Activated naive CD4-positive, alpha-beta T cell treated with anti-CD3 and anti-CD28 coated beads, Interleukin-2, amount 10 ng/mL, durations not matched to agents 7 days and 5 days (primary cell): Measurements from ENCODE around the gene MBNL2.
A peak's percentile ranks its signal among the peaks of the same experiment; 100 is the strongest.

Experiments used
- CTCF ChIA-PET: fragments of 350-600 bp; sonication (Branson Sonifier 250); formaldehyde crosslinking; loops from one replicate; lab custom pipeline; 2021; ENCODE audit warnings: antibody characterized with exemption; lab: Charles Lee
- DNase-seq: peaks from one replicate; pipeline ENCODE4 v3.0.0-alpha.2; 2020
- H3K27ac Mint-ChIP-seq: one replicate; pipeline ENCODE4 v1.8.0; 2021; ENCODE audit warnings: mild to moderate bottlenecking, moderate library complexity, mixed read lengths
- H3K27me3 Mint-ChIP-seq: one replicate; pipeline ENCODE4 v1.8.0; 2021; ENCODE audit warnings: mild to moderate bottlenecking, mixed read lengths
- H3K36me3 Mint-ChIP-seq: one replicate; pipeline ENCODE4 v1.8.0; 2021; ENCODE audit warnings: mixed read lengths
- H3K4me1 Mint-ChIP-seq: one replicate; pipeline ENCODE4 v1.8.0; 2021; ENCODE audit warnings: mixed read lengths
- H3K4me3 Mint-ChIP-seq: one replicate; pipeline ENCODE4 v1.8.0; 2021; ENCODE audit warnings: mild to moderate bottlenecking, moderate library complexity, mixed read lengths
- H3K9me3 Mint-ChIP-seq: one replicate; pipeline ENCODE4 v1.8.0; 2021; ENCODE audit warnings: mixed read lengths

The MBNL2 gene

DNA sequence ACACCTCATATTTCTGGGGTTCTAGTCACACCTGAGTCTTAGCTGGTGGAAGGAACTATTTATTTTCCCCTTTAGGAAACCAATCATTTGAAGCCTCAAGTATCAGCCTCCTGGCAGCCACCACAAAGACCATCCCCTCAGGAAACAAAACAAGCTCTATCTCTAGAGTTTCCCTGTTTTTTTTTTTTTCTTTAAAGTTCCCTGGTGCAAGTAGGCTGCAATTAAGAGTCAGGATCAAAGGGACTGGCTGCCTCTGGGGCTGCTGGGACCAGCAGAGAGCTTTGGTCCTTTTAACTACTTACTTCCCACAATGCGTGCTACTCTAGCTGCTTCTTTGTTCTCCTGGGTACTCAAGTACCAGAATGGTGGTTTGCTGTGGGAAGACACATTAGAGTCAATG lies 11.4 kb downstream of the MBNL2 start:
- Mint-ChIP-seq H3K9me3 (no peaks in the 10 kb centered on the region), H3K4me3 (no peak overlapping the region), H3K27ac (no peak overlapping the region), H3K4me1 (peaks cover 4% of the 10 kb centered on the region), H3K27me3 (no peaks in the 10 kb centered on the region), H3K36me3 (peaks cover 3% of the 10 kb centered on the region)
- CTCF ChIA-PET: interaction anchor here (1.3 kb wide), 1 partner anchor 10 kb away, joined by 4 read pairs; no protein-coding TSS in a partner anchor
- DNase-seq: no peak

- no peaks in the 10 kb centered on the region for H3K9me3 Mint-ChIP-seq
- no peaks in the 10 kb centered on the region for H3K27me3 Mint-ChIP-seq
- peaks cover 4% of the 10 kb centered on the region for H3K4me1 Mint-ChIP-seq
- peaks cover 3% of the 10 kb centered on the region for H3K36me3 Mint-ChIP-seq
- no peak overlapping the region for H3K4me3 Mint-ChIP-seq
- CTCF ChIA-PET: interaction anchor here (1.3 to 1.6 kb wide), 2 partner anchors 8 to 11 kb away, joined by 4 read pairs; no protein-coding TSS in a partner anchor
- no peak overlapping the region for H3K27ac Mint-ChIP-seq
- DNase-seq: no peak
These were observed 12.1 kb downstream of the MBNL2 start for GRCh38 chr13:97234236-97234635.

DNA sequence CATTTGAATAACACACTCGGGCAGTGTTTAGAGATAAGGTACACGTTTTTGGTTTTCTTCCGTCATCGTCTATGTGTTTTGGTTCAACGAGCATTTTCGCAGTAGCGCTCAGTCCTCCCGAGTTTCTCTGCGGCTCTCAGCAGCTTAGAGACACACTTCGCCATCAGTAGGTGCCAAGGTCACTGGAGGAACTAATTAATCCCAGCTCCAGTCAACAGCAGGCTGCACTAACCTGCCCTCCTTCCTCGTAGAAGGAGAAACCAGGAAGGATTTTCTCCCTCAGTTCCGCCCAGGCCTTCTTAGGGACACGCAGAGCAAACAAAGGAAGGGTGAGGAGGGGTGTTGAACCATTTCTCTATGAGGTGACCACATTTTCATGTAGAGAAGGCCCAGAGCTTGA lies 12.6 kb downstream of the MBNL2 start:
- no peaks in the 10 kb centered on the region for H3K36me3 Mint-ChIP-seq
- H3K4me3 Mint-ChIP-seq: no peak overlapping the region
- no peaks in the 10 kb centered on the region for H3K27me3 Mint-ChIP-seq
- no peak for DNase-seq
- H3K4me1 Mint-ChIP-seq: no peaks in the 10 kb centered on the region
- no peak overlapping the region for H3K27ac Mint-ChIP-seq
- no peaks in the 10 kb centered on the region for H3K9me3 Mint-ChIP-seq
- CTCF ChIA-PET: interaction anchor here (1.3 to 1.6 kb wide), 2 partner anchors 8 to 12 kb away, joined by 4 read pairs; no protein-coding TSS in a partner anchor

- no peak overlapping the region for H3K27ac Mint-ChIP-seq
- no peaks in the 10 kb centered on the region for H3K4me1 Mint-ChIP-seq
These were observed 13.6 kb downstream of the MBNL2 start for GRCh38 chr13:97235549-97236231.

GRCh38 chr13:97237388-97237787 lies 15.3 kb downstream of the MBNL2 start:
- Mint-ChIP-seq H3K4me1 (peaks cover 10% of the 10 kb centered on the region), H3K27ac (no peak overlapping the region), H3K9me3 (no peaks in the 10 kb centered on the region), H3K36me3 (no peaks in the 10 kb centered on the region), H3K27me3 (no peaks in the 10 kb centered on the region), H3K4me3 (no peak overlapping the region)
- CTCF ChIA-PET: no interaction called here
- DNase-seq: no peak

More at GRCh38 chr13:97235549-97236231, 13.6 kb downstream of the MBNL2 start:
- Mint-ChIP-seq H3K36me3 (no peaks in the 10 kb centered on the region), H3K4me3 (no peak overlapping the region), H3K9me3 (no peaks in the 10 kb centered on the region), H3K27me3 (no peaks in the 10 kb centered on the region)
- DNase-seq: no peak
- CTCF ChIA-PET: no interaction called here

DNA sequence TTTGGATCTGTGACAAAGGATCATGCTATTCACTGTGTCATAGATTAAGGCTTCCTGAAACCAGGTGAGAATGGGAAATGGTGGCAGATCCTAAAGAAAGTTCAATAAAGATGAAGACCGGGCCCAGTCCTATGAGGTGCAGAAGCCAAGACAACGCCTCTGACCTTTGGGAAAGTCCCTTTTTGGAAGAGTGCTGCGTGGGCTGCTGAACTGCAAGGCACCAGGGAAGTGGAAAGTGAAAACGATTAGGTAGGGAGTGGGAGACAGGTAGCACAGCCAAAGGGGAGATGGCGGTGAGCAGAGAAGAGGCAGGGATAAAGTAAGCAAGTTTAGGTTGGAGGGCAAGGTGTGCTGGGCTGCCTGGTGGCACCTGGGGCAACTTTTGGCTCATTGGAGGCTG lies 16.3 kb downstream of the MBNL2 start:
- Mint-ChIP-seq H3K36me3 (no peaks in the 10 kb centered on the region), H3K9me3 (no peaks in the 10 kb centered on the region), H3K4me3 (no peak overlapping the region), H3K27ac (no peak overlapping the region), H3K4me1 (peaks cover 10% of the 10 kb centered on the region), H3K27me3 (no peaks in the 10 kb centered on the region)
- CTCF ChIA-PET: interaction anchor here (0.5 kb wide), 2 partner anchors 11 to 118 kb away, joined by 3 read pairs; no protein-coding TSS in a partner anchor
- DNase-seq: no peak

DNA sequence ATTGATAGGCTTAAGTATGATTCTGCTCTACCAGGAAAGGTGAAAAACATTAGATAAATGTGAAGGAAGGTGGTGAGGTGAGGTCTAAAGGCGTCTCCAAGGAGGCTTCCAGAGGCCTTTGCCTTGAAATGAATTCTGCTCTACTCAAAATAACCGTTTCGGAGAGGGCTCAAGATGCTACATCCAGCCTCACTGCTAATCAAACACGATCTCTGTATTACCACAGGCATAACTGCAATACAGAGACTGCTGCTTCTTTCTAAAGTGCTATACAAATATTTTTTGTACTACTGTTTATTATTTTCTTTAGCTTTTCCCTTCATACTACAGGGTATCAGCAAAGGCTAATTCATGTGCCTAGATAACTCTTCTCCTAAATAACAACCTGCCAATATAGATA lies 16.8 kb downstream of the MBNL2 start:
- H3K27ac Mint-ChIP-seq: no peak overlapping the region
- DNase-seq: no peak
- H3K4me1 Mint-ChIP-seq: peaks cover 10% of the 10 kb centered on the region
- no peak overlapping the region for H3K4me3 Mint-ChIP-seq
- CTCF ChIA-PET: interaction anchor here (0.5 kb wide), 1 partner anchor 12 kb away, joined by 3 read pairs; no protein-coding TSS in a partner anchor
- H3K9me3 Mint-ChIP-seq: no peaks in the 10 kb centered on the region
- H3K27me3 Mint-ChIP-seq: no peaks in the 10 kb centered on the region
- H3K36me3 Mint-ChIP-seq: no peaks in the 10 kb centered on the region

GRCh38 chr13:97239306-97239705 lies 17.2 kb downstream of the MBNL2 start:
- Mint-ChIP-seq H3K9me3 (no peaks in the 10 kb centered on the region), H3K27me3 (no peaks in the 10 kb centered on the region), H3K4me3 (no peak overlapping the region), H3K36me3 (no peaks in the 10 kb centered on the region), H3K4me1 (peaks cover 10% of the 10 kb centered on the region), H3K27ac (no peak overlapping the region)
- no peak for DNase-seq
- CTCF ChIA-PET: no interaction called here

DNA sequence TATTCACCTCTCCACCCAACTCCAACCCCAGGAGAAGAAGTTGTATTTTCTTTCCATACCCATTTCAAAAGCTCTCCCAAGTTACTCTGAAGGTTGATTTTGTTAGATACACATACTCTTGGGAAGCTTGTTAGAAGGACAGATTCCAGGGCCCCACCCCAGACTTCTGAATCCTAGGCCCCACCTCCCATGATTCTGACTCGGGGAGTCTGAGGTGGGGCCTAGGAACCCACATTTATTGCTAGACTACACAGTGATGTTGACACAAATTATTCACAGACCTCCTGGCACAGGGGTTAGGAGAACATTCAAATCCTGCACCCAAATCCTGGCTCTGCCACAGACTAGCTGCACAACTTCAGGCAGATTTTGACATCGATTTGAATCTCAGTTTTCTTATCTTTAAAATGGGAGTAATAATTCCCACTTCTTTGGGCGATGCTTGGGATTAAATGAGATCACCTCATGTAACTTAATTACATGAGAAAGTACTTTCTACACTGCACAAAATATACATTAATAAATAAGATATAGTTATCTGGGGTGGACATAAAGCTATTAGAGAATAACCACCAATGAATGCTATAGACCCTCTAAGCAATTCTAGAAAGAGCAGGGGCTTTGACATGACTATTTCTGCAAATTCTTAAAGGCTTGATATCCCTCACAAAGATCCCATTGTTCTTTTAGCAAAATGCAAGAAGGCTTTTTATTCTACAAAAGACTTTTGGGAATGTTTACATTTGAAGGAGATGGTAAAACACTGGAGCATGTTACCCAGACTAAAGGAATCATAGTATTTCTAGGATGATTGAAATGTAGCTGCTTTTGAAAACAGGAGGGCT lies 18.0 kb downstream of the MBNL2 start:
- Mint-ChIP-seq H3K36me3 (no peaks in the 10 kb centered on the region), H3K27me3 (no peaks in the 10 kb centered on the region), H3K27ac (no peak overlapping the region), H3K9me3 (no peaks in the 10 kb centered on the region), H3K4me1 (peaks cover 10% of the 10 kb centered on the region), H3K4me3 (no peak overlapping the region)
- DNase-seq: no peak
- CTCF ChIA-PET: no interaction called here

DNA sequence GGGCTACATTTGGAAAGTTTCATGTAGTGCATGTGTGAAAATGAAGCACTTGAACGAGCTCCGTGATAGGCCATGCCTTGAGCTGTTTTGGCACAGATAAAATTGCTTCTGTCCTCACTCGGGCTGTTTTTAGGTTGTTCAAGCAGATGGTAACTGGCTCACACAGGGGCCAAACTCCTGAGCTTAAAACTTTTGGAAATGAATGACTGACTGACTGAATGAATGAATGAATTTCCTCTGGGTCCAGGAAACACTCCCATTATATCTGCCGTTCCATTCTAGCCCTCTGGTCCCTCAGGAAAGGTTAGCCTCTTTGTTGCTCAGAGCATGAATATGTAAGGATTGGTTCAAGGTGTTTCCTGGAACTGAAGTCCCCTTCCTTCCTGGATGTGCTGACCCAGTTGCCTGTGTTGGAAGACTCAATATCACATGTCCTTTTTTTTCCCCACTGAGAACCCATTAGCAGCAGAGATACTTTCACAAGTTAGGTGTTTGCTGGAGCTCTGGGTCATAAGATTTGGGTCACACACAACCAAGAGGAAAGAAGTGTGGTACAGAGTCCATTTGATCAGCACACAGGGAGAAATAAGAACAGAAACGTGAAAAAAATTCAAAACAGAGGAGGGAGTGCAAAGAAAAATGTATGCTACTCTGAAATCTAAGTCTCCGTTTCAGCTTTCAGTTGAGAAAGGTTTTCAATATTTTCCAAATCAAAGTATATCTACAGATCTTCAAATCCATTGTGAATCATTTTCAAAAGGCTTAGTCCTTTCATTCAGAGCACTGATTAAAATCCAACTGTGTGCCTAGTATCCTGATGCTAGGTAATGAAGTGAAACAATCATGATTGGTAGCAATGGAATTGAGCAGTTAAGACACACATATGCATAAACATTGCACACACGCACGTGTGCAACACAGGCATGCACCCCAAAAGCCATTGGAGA lies 18.9 kb downstream of the MBNL2 start:
- no peak overlapping the region for H3K27ac Mint-ChIP-seq
- H3K36me3 Mint-ChIP-seq: no peaks in the 10 kb centered on the region
- H3K27me3 Mint-ChIP-seq: no peaks in the 10 kb centered on the region
- no peaks in the 10 kb centered on the region for H3K9me3 Mint-ChIP-seq
- DNase-seq: no peak
- H3K4me3 Mint-ChIP-seq: no peak overlapping the region
- peaks cover 10% of the 10 kb centered on the region for H3K4me1 Mint-ChIP-seq
- CTCF ChIA-PET: no interaction called here

DNA sequence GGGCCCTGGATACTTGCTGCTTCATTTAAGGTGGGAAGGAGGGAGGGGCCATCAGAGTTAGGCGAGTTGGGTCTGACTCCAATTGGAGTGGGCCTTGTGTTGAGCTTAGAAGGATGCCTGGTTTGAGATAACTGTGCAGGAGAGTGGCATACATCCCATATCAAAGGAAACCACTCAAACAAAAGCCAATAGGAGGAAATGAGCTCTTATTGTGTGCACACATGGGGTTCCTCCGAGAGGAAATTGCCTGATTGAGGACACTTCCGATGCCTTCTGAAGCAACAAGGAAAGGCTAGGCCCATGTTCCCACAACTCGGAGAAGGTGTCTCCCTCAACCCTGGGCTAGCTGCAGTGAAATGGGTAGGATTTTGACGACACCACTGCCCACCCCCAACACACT lies 19.6 kb downstream of the MBNL2 start:
- no peaks in the 10 kb centered on the region for H3K9me3 Mint-ChIP-seq
- peak overlapping the region; percentile 11 for H3K27ac Mint-ChIP-seq
- DNase-seq: no peak
- H3K36me3 Mint-ChIP-seq: no peaks in the 10 kb centered on the region
- peaks cover 10% of the 10 kb centered on the region for H3K4me1 Mint-ChIP-seq
- CTCF ChIA-PET: no interaction called here
- H3K4me3 Mint-ChIP-seq: no peak overlapping the region
- no peaks in the 10 kb centered on the region for H3K27me3 Mint-ChIP-seq

DNA sequence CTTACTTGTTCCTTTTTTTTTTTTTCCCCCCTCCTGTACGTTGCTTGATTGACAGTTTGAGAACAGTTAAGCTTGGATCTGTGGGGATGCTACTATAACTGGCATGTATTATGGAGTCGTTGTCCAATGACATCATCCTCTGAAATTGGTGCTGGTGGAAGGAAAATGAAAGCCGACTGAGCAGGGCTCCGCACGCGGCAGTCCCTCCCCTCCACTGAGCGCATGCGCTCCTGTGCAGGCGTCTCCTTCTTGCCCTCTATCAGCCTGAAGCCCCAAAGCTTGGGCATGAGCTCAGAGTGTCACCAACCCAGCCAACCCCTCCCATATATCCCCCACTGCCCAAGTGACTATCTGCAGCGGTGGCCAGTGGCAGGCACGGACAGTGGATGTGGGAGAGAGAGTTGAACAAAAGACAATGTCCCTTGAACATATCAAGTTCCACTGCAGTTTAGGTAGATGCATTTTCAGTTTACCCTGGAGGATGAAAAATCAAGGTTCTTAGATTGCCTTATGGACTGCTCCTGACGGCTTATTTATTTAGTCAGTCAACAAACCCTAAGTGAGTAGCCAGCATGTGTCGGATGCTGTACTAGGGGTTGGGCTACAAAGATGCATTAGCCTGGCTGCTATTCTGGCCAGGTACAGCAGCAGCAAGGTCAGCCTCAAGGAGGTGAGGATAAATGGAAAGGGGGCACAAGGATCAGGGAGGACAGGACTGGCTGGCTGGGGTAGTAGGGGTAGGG lies 20.8 kb downstream of the MBNL2 start:
- CTCF ChIA-PET: no interaction called here
- Mint-ChIP-seq H3K36me3 (no peaks in the 10 kb centered on the region), H3K27ac (no peak overlapping the region), H3K27me3 (no peaks in the 10 kb centered on the region), H3K4me3 (no peak overlapping the region), H3K4me1 (peaks cover 10% of the 10 kb centered on the region), H3K9me3 (no peaks in the 10 kb centered on the region)
- no peak for DNase-seq
